Measurements from ENCODE around the gene FAM124A.

The FAM124A gene

GRCh38 chr13:51221674-51222036, 543 bp upstream of the FAM124A start:
- no peak for DNase-seq

GRCh38 chr13:51222686-51223559, 725 bp downstream of the FAM124A start:
- no peak for DNase-seq

GRCh38 chr13:51223560-51224270, 1.5 kb downstream of the FAM124A start:
- no peak for DNase-seq

GRCh38 chr13:51225029-51225428, 2.8 kb downstream of the FAM124A start:
- peak; percentile 10 for DNase-seq

- DNase-seq, result no peak
Observed at GRCh38 chr13:51227404-51227803, 5.2 kb downstream of the FAM124A start.

GRCh38 chr13:51229101-51229719, 7.0 kb downstream of the FAM124A start:
- no peak for DNase-seq

- DNase-seq, result no peak
Observed at GRCh38 chr13:51229731-51230130, 7.5 kb downstream of the FAM124A start.

GRCh38 chr13:51230477-51231105, 8.4 kb downstream of the FAM124A start:
- DNase-seq, result peak; percentile 16

GRCh38 chr13:51231456-51231855, 9.3 kb downstream of the FAM124A start:
- no peak for DNase-seq

- DNase-seq, result no peak
Observed at GRCh38 chr13:51232328-51232727, 10.1 kb downstream of the FAM124A start.

GRCh38 chr13:51233117-51233826, 11.1 kb downstream of the FAM124A start:
- DNase-seq, result no peak

- no peak for DNase-seq
Observed at GRCh38 chr13:51234676-51235075, 12.5 kb downstream of the FAM124A start.

- DNase-seq, result no peak
Observed at GRCh38 chr13:51235186-51235585, 13.0 kb downstream of the FAM124A start.

- DNase-seq, result no peak
Observed at GRCh38 chr13:51235756-51236490, 13.7 kb downstream of the FAM124A start.

- DNase-seq, result no peak
Observed at GRCh38 chr13:51236491-51236792, 14.2 kb downstream of the FAM124A start.

- DNase-seq, result no peak
Observed at GRCh38 chr13:51237386-51237785, 15.2 kb downstream of the FAM124A start.

- DNase-seq, result no peak
Observed at GRCh38 chr13:51237887-51238286, 15.7 kb downstream of the FAM124A start.

- DNase-seq, result no peak
Observed at GRCh38 chr13:51240178-51240577, 18.0 kb downstream of the FAM124A start.

GRCh38 chr13:51240958-51241357, 18.8 kb downstream of the FAM124A start:
- no peak for DNase-seq

- peak; percentile 64 for DNase-seq
Observed at GRCh38 chr13:51241720-51242119, 19.5 kb downstream of the FAM124A start.

GRCh38 chr13:51243227-51243626, 21.0 kb downstream of the FAM124A start:
- DNase-seq, result no peak

GRCh38 chr13:51243832-51244231, 21.6 kb downstream of the FAM124A start:
- DNase-seq, result no peak

All from HCEC 1CT (cell line).